Stimulated activated naive CD4-positive, alpha-beta T cell treated with Interleukin-2 at 50 U/mL for 16 hours (primary cell): Measurements from ENCODE around the gene NUDCD2.

ENCODE experiments used
- DNase-seq: peaks from one replicate; lab custom pipeline; 2025; lab: John Stamatoyannopoulos, UW

Gene NUDCD2

GRCh38 chr5:163459819-163460561, at the start of gene NUDCD2:
NUDCD2 (minus strand) TSS chr5:163460102; CDS start chr5:163460050, 52 bp downstream.
- peak; percentile 97 for DNase-seq

GRCh38 chr5:163509291-163509951, 49.5 kb upstream of the NUDCD2 start:
- DNase-seq = no peak

- DNase-seq = no peak
These were observed 48.9 kb upstream of the NUDCD2 start for GRCh38 chr5:163508753-163509152.

GRCh38 chr5:163506726-163507125, 46.8 kb upstream of the NUDCD2 start:
- no peak for DNase-seq

- no peak for DNase-seq
These were observed 46.2 kb upstream of the NUDCD2 start for GRCh38 chr5:163506095-163506457.

GRCh38 chr5:163505368-163506094, 45.6 kb upstream of the NUDCD2 start, which contains the start of gene MAT2B:
MAT2B (plus strand) TSS chr5:163505619; CDS start chr5:163505687, 68 bp downstream.
- DNase-seq = peak; percentile 97

- no peak for DNase-seq
These were observed 45.1 kb upstream of the NUDCD2 start for GRCh38 chr5:163505049-163505367.

- peak; percentile 41 for DNase-seq
These were observed 44.4 kb upstream of the NUDCD2 start for GRCh38 chr5:163504079-163504931.

- DNase-seq = peak; percentile 6
These were observed 43.5 kb upstream of the NUDCD2 start for GRCh38 chr5:163503106-163504078.

GRCh38 chr5:163502521-163502920, 42.6 kb upstream of the NUDCD2 start:
- no peak for DNase-seq

GRCh38 chr5:163498886-163499285, 39.0 kb upstream of the NUDCD2 start:
- DNase-seq = no peak

GRCh38 chr5:163497315-163497714, 37.4 kb upstream of the NUDCD2 start:
- DNase-seq = no peak

GRCh38 chr5:163496286-163496685, 36.4 kb upstream of the NUDCD2 start:
- no peak for DNase-seq

- no peak for DNase-seq
These were observed 29.8 kb upstream of the NUDCD2 start for GRCh38 chr5:163489745-163490075.

GRCh38 chr5:163489055-163489744, 29.3 kb upstream of the NUDCD2 start:
- DNase-seq = no peak

GRCh38 chr5:163478982-163479271, 19.0 kb upstream of the NUDCD2 start:
- no peak for DNase-seq

- DNase-seq = no peak
These were observed 18.5 kb upstream of the NUDCD2 start for GRCh38 chr5:163478126-163478981.

GRCh38 chr5:163475411-163475810, 15.5 kb upstream of the NUDCD2 start:
- DNase-seq = no peak

GRCh38 chr5:163473635-163474243, 13.8 kb upstream of the NUDCD2 start:
- DNase-seq = no peak
